ENCODE data around the gene WNT2B. TPM values are rescaled to one million over a fixed set of nuclear protein-coding genes. Genes with fewer than 3 reads are reported as not detected.
"Not testable (repeated sequence)": the region's sequence is repeated elsewhere in the genome, so short reads cannot be mapped to it uniquely, and the experiment has no call there.

The WNT2B gene
- total and polyA plus RNA-seq, 2 donors (not counting 3 experiments of a cell fraction or from before 2014, with no cell fraction given) = 1.5 to 3.6 TPM

DNA sequence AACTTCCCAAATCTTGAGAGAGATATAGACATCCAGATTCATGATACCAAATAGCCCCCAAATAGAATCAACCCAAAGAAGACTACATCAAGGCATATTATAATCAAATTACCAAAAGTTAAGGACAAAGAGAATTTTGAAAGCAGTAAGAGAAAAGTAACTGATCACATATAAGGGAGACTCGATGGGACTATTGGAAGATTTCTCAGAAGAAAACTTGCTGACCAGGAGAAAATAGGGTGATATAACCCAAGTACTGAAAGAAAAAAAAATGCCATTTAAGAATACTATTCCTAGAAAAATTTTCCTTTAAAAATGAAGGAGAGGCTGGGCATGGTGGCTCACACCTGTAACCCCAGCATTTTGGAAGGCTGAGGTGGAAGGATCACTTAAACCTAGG is 30.5 kb upstream of the WNT2B start:
- ChIA-PET CTCF (interaction anchor here (1.0 to 1.5 kb wide), 2 partner anchors 24 to 87 kb away, joined by 3 read pairs; no protein-coding TSS in a partner anchor), POLR2A (interaction anchor here (0.9 kb wide), 1 partner anchor 8 kb away, joined by 3 read pairs; no protein-coding TSS in a partner anchor)
- H3K4me3 ChIP-seq (replicated peaks in 1 of 3; ENCODE audit: insufficient read depth in 1 of 3, low read depth in 1 of 3, low read length in 3 of 3) = no peak overlapping the region
- no peak overlapping the region for H3K9ac ChIP-seq (replicated peaks; ENCODE audit: extremely low read depth, insufficient read depth, low read length)
- dilution Hi-C loops (cut with MboI; ENCODE audit: extremely low pct_ligation_motif_present, low sequenced_read_pairs) (no loop called here), intact Hi-C loops (cut with micrococcal nuclease) (no loop called here)
- no peaks in the 10 kb centered on the region for H3K79me2 ChIP-seq (ENCODE audit: control insufficient read depth, insufficient read depth, low read length)
- no peak for TF ChIP-seq POLR2A (IDR thresholded peaks at IDR 0.05; ENCODE audit: low read depth, low read length)
- TF ChIP-seq FOS (IDR thresholded peaks at IDR 0.05; ENCODE audit: borderline replicate concordance, insufficient read depth, low read length) = no peak
- no peak for TF ChIP-seq GATA2 (IDR thresholded peaks at IDR 0.05; ENCODE audit: insufficient read depth, insufficient read length, low read depth, low read length)
- TF ChIP-seq MAX (IDR thresholded peaks at IDR 0.05; ENCODE audit: insufficient read depth, insufficient read length) = no peak
- no peak for TF ChIP-seq MYC (IDR thresholded peaks at IDR 0.05; ENCODE audit: low read depth, low read length)
- TF ChIP-seq JUN (IDR thresholded peaks at IDR 0.05; ENCODE audit: borderline replicate concordance, insufficient read depth, insufficient read length, low read depth) = no peak
- TF ChIP-seq POLR2AphosphoS5 (IDR thresholded peaks at IDR 0.05; ENCODE audit: insufficient read depth, low read depth, low read length) = no peak
- no peak for TF ChIP-seq EZH2 (IDR thresholded peaks at IDR 0.05; ENCODE audit: borderline replicate concordance, low read depth, low read length, severe bottlenecking)
- TF ChIP-seq, protein P1, sequence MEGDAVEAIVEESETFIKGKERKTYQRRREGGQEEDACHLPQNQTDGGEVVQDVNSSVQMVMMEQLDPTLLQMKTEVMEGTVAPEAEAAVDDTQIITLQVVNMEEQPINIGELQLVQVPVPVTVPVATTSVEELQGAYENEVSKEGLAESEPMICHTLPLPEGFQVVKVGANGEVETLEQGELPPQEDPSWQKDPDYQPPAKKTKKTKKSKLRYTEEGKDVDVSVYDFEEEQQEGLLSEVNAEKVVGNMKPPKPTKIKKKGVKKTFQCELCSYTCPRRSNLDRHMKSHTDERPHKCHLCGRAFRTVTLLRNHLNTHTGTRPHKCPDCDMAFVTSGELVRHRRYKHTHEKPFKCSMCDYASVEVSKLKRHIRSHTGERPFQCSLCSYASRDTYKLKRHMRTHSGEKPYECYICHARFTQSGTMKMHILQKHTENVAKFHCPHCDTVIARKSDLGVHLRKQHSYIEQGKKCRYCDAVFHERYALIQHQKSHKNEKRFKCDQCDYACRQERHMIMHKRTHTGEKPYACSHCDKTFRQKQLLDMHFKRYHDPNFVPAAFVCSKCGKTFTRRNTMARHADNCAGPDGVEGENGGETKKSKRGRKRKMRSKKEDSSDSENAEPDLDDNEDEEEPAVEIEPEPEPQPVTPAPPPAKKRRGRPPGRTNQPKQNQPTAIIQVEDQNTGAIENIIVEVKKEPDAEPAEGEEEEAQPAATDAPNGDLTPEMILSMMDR (IDR thresholded peaks at IDR 0.05; ENCODE audit: extremely low read depth in 1 of 2, insufficient read depth in 1 of 2, low read depth in 1 of 2, low read length in 2 of 2) = no peak
- FAIRE-seq (no peak), DNase-seq (ENCODE audit: low read depth, low spot score) (no peak)
- H3K27me3 ChIP-seq (ENCODE audit: control insufficient read depth in 2 of 2, insufficient read depth in 2 of 2, low read length in 2 of 2) = no peaks in the 10 kb centered on the region
- H3K4me2 ChIP-seq (ENCODE audit: insufficient read depth, low read length) = no peak overlapping the region
- H2AFZ ChIP-seq (ENCODE audit: low read depth, low read length) = no peak overlapping the region
- no peaks in the 10 kb centered on the region for H3K4me1 ChIP-seq (ENCODE audit: control insufficient read depth, extremely low read depth, insufficient read depth, low read length)
- H3K9me1 ChIP-seq (replicated peaks; ENCODE audit: control insufficient read depth, extremely low read depth, insufficient read depth, low read length) = no peaks in the 10 kb centered on the region
- no peaks in the 10 kb centered on the region for H3K36me3 ChIP-seq (ENCODE audit: control insufficient read depth in 2 of 2, extremely low read depth in 1 of 2, insufficient read depth in 2 of 2, low read length in 2 of 2)
- peaks cover 2% of the 10 kb centered on the region for H3K9me3 ChIP-seq (replicated peaks; ENCODE audit: control insufficient read depth, insufficient read depth, low read length)
- H4K20me1 ChIP-seq (replicated peaks; ENCODE audit: control insufficient read depth, extremely low read depth, insufficient read depth, low read length) = no peaks in the 10 kb centered on the region
- no TSS peak for BruUV-seq (replicated peaks)
- no peak overlapping the region for H3K27ac ChIP-seq (ENCODE audit: insufficient read depth, low read depth, low read length)

GRCh38 chr1:112486063-112486462 is 22.7 kb upstream of the WNT2B start:
- H3K9ac ChIP-seq (replicated peaks; ENCODE audit: extremely low read depth, insufficient read depth, low read length); BruUV-seq (replicated peaks); H3K27ac ChIP-seq (ENCODE audit: insufficient read depth, low read depth, low read length); intact Hi-C loops (cut with micrococcal nuclease); H3K27me3 ChIP-seq (ENCODE audit: control insufficient read depth in 2 of 2, insufficient read depth in 2 of 2, low read length in 2 of 2); H3K4me1 ChIP-seq (ENCODE audit: control insufficient read depth, extremely low read depth, insufficient read depth, low read length); POLR2A ChIA-PET; H3K79me2 ChIP-seq (ENCODE audit: control insufficient read depth, insufficient read depth, low read length); H3K36me3 ChIP-seq (ENCODE audit: control insufficient read depth in 2 of 2, extremely low read depth in 1 of 2, insufficient read depth in 2 of 2, low read length in 2 of 2); DNase-seq (ENCODE audit: low read depth, low spot score); H3K4me2 ChIP-seq (ENCODE audit: insufficient read depth, low read length); H4K20me1 ChIP-seq (replicated peaks; ENCODE audit: control insufficient read depth, extremely low read depth, insufficient read depth, low read length); dilution Hi-C loops (cut with MboI; ENCODE audit: extremely low pct_ligation_motif_present, low sequenced_read_pairs); FAIRE-seq; H3K9me3 ChIP-seq (replicated peaks; ENCODE audit: control insufficient read depth, insufficient read depth, low read length); H3K4me3 ChIP-seq (replicated peaks in 1 of 3; ENCODE audit: insufficient read depth in 1 of 3, low read depth in 1 of 3, low read length in 3 of 3); H2AFZ ChIP-seq (ENCODE audit: low read depth, low read length); H3K9me1 ChIP-seq (replicated peaks; ENCODE audit: control insufficient read depth, extremely low read depth, insufficient read depth, low read length): not testable (repeated sequence)
- CTCF ChIA-PET = interaction anchor here (1.1 to 1.7 kb wide), 3 partner anchors 16 to 128 kb away, joined by 3 to 5 read pairs (median 4); no protein-coding TSS in a partner anchor

- ChIA-PET POLR2A (interaction anchor here (0.6 kb wide), 1 partner anchor 224 kb away, joined by 5 read pairs; no protein-coding TSS in a partner anchor), CTCF (interaction anchor here (0.9 to 1.3 kb wide), 3 partner anchors 14 to 77 kb away, joined by 3 to 5 read pairs (median 4); no protein-coding TSS in a partner anchor)
- H3K9ac ChIP-seq (replicated peaks; ENCODE audit: extremely low read depth, insufficient read depth, low read length); H3K27ac ChIP-seq (ENCODE audit: insufficient read depth, low read depth, low read length); H4K20me1 ChIP-seq (replicated peaks; ENCODE audit: control insufficient read depth, extremely low read depth, insufficient read depth, low read length); dilution Hi-C loops (cut with MboI; ENCODE audit: extremely low pct_ligation_motif_present, low sequenced_read_pairs); H3K27me3 ChIP-seq (ENCODE audit: control insufficient read depth in 2 of 2, insufficient read depth in 2 of 2, low read length in 2 of 2); H3K79me2 ChIP-seq (ENCODE audit: control insufficient read depth, insufficient read depth, low read length); FAIRE-seq; H3K4me3 ChIP-seq (replicated peaks in 1 of 3; ENCODE audit: insufficient read depth in 1 of 3, low read depth in 1 of 3, low read length in 3 of 3); H3K4me1 ChIP-seq (ENCODE audit: control insufficient read depth, extremely low read depth, insufficient read depth, low read length); H3K9me3 ChIP-seq (replicated peaks; ENCODE audit: control insufficient read depth, insufficient read depth, low read length); intact Hi-C loops (cut with micrococcal nuclease); H2AFZ ChIP-seq (ENCODE audit: low read depth, low read length); H3K4me2 ChIP-seq (ENCODE audit: insufficient read depth, low read length); H3K36me3 ChIP-seq (ENCODE audit: control insufficient read depth in 2 of 2, extremely low read depth in 1 of 2, insufficient read depth in 2 of 2, low read length in 2 of 2); H3K9me1 ChIP-seq (replicated peaks; ENCODE audit: control insufficient read depth, extremely low read depth, insufficient read depth, low read length); DNase-seq (ENCODE audit: low read depth, low spot score); BruUV-seq (replicated peaks): not testable (repeated sequence)
Measured at GRCh38 chr1:112487686-112488085, 21.1 kb upstream of the WNT2B start.
